Parietal lobe (tissue), 2 donors: ENCODE data around the gene ING4. TPM values are rescaled to one million over a fixed set of nuclear protein-coding genes. Genes with fewer than 3 reads are reported as not detected.

Experiments used
- small RNA-seq: library from RNA; depleted of rRNA; stranded (forward); fragments of <200 nt; gene quantifications from one replicate; pipeline ENCODE3, GENCODE V24; 2014; ENCODE audit warnings: low replicate concordance
- total RNA-seq: library from RNA; depleted of rRNA; stranded (reverse); fragments of >200 nt; gene quantifications from one replicate; pipeline ENCODE4 v1.2.3, GENCODE V29; 2014

The ING4 gene
- total RNA-seq, result 83.6 TPM

GRCh38 chr12:6662906-6663742 lies at the start of gene ING4:
TSS of gene ING4 (minus strand) at chr12:6663119. CDS start at chr12:6663101, 18 bp downstream.

GRCh38 chr12:6700646-6701051 lies 37.7 kb upstream of the ING4 start, which contains the start of gene PIANP:
TSS of gene PIANP (minus strand) at chr12:6700815. CDS start at chr12:6698061, 2,754 bp downstream.

GRCh38 chr12:6688999-6689882 lies 26.3 kb upstream of the ING4 start, which contains the start of gene ZNF384:
TSS of gene ZNF384 (minus strand) at chr12:6689375. CDS start at chr12:6679520, 9,855 bp downstream.

GRCh38 chr12:6647083-6647604 lies 15.8 kb downstream of the ING4 start, which contains the start of gene ACRBP:
TSS of gene ACRBP (minus strand) at chr12:6647432. CDS start at chr12:6647366, 66 bp downstream.

GRCh38 chr12:6635856-6636531 lies 26.9 kb downstream of the ING4 start, which contains the start of gene LPAR5:
TSS of gene LPAR5 (minus strand) at chr12:6635959. CDS start at chr12:6621248, 14,711 bp downstream.

Small RNA genes within 50 kb of the gene (small RNA-seq; reads per million reads assigned to genes)
- gene RNU6-781P, result not detected

Other genes with a start within 250 kb of the ING4 start
- 0.63 TPM for gene CD27, start 218.2 kb downstream of the ING4 start, total RNA-seq
- 0.94 TPM for gene TAPBPL, start 211.1 kb downstream of the ING4 start, total RNA-seq
- gene VAMP1, start 192.4 kb downstream of the ING4 start, total RNA-seq, result 5.9 TPM
- 33.5 TPM for gene MRPL51, start 169.9 kb downstream of the ING4 start, total RNA-seq
- gene NCAPD2, start 169.0 kb downstream of the ING4 start, total RNA-seq, result 19.4 TPM
- gene GAPDH, start 128.6 kb downstream of the ING4 start, total RNA-seq, result 1,745 TPM
- gene IFFO1, start 107.1 kb downstream of the ING4 start, total RNA-seq, result 6.6 TPM
- 18.5 TPM for gene NOP2, start 94.8 kb downstream of the ING4 start, total RNA-seq
- gene CHD4, start 55.7 kb downstream of the ING4 start, total RNA-seq, result 210 TPM
- 0.94 TPM for gene LPAR5, start 27.2 kb downstream of the ING4 start, total RNA-seq
- 1.6 TPM for gene ACRBP, start 15.7 kb downstream of the ING4 start, total RNA-seq
- 32.2 TPM for gene ZNF384, start 26.3 kb upstream of the ING4 start, total RNA-seq
- 4.1 TPM for gene PIANP, start 37.7 kb upstream of the ING4 start, total RNA-seq
- gene COPS7A, start 60.9 kb upstream of the ING4 start, total RNA-seq, result 39.4 TPM
- gene MLF2, start 90.0 kb upstream of the ING4 start, total RNA-seq, result 110 TPM
- gene PTMS, start 103.2 kb upstream of the ING4 start, total RNA-seq, result 64.5 TPM
- not detected for gene LAG3, start 109.4 kb upstream of the ING4 start, total RNA-seq
- 1.9 TPM for gene CD4, start 126.4 kb upstream of the ING4 start, total RNA-seq
- 57.0 TPM for gene GPR162, start 158.7 kb upstream of the ING4 start, total RNA-seq
- 25.7 TPM for gene P3H3, start 165.3 kb upstream of the ING4 start, total RNA-seq
- gene GNB3, start 177.8 kb upstream of the ING4 start, total RNA-seq, result 5.9 TPM
- gene CDCA3, start 188.2 kb upstream of the ING4 start, total RNA-seq, result 4.1 TPM
- 64.8 TPM for gene USP5, start 189.0 kb upstream of the ING4 start, total RNA-seq
- 181 TPM for gene TPI1, start 204.4 kb upstream of the ING4 start, total RNA-seq
- 2.8 TPM for gene SPSB2, start 210.2 kb upstream of the ING4 start, total RNA-seq
- gene LRRC23, start 241.7 kb upstream of the ING4 start, total RNA-seq, result 8.5 TPM